GM12801 (cell line): ENCODE measurements around the gene FDXR.

ENCODE experiments used
- TF ChIP-seq, protein P1 (sequence below): IDR thresholded peaks from one replicate; pipeline ENCODE4 v1.5.1; 2011; ENCODE audit warnings: control low read depth; ENCODE audit not compliant: insufficient read length; ENCODE audit errors: extremely low read depth

Gene FDXR

DNA sequence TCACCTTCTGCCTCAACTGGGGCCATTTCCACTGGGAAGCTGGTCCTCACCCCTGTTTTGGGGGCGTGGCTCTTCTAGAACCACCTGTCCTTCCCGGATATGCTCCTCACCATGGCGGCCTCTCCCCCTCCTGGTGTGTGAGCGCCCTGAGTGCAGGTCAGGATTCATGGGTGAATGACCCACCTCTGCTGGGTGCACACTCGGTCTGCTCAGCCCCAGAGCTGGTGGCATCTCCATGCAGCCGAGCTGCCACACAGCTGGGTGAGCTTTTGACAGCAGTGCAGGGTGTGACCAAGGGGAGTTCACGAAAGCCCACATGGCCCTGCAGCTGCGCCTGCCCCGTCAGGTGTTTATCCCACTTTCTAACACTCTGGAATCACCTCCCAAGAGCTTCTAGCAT, 40.4 kb downstream of the FDXR start:
- TF ChIP-seq, protein P1, sequence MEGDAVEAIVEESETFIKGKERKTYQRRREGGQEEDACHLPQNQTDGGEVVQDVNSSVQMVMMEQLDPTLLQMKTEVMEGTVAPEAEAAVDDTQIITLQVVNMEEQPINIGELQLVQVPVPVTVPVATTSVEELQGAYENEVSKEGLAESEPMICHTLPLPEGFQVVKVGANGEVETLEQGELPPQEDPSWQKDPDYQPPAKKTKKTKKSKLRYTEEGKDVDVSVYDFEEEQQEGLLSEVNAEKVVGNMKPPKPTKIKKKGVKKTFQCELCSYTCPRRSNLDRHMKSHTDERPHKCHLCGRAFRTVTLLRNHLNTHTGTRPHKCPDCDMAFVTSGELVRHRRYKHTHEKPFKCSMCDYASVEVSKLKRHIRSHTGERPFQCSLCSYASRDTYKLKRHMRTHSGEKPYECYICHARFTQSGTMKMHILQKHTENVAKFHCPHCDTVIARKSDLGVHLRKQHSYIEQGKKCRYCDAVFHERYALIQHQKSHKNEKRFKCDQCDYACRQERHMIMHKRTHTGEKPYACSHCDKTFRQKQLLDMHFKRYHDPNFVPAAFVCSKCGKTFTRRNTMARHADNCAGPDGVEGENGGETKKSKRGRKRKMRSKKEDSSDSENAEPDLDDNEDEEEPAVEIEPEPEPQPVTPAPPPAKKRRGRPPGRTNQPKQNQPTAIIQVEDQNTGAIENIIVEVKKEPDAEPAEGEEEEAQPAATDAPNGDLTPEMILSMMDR = no peak

DNA sequence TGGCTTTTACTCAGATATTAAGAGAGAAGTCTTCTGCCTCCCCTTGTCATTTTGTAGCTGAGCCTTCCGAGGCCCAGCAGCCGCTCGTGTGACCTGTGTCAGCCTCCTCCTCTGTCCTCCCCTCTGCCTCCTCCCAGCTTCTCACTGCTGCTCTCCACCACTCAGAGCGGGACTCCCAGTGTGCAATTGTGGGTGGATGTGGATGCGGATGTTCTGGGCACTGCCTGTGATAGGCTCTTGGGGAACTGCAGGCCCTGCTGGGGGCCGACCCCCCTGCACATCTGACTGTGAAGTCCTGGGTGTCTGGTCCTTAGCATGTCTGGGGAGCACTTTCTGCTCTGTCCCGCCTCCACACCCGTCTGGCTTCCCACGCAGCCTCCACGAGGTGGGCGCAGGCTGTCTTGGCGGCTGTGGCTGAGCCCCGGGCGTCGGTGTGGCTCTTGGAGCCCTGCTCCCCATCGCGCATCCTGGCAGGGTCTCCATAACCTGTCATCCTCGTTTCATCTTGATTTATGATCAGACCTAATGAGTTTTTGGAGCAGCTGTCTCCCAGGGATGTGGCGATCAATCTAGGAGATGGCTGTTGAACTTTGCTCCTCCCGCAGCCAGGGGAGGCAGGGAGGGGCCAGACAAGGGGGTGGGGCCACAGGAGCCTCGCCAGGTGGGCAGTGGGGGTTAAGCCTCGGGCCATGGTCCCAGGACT, 41.2 kb downstream of the FDXR start:
- TF ChIP-seq, protein P1 = no peak

DNA sequence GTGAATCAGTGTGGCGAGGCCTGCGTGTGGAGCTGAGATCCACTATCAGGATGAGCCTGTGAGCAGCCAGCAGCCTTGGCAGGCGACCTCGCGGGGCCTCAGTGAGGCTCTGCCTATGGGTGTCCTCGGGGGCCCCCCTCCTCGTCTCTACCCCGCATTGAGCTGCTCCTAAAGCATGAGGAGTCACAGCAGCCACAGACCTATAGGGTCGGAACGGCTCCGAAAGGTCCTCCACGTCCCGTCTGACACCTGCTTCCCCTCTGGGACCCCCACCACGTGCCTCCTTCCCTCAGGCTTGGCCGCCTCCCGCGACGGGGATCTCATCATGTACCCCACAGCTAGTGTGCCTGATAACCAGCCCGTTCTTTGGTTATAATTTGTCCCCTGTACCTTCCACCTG, 41.9 kb downstream of the FDXR start:
- TF ChIP-seq, protein P1 = no peak

DNA sequence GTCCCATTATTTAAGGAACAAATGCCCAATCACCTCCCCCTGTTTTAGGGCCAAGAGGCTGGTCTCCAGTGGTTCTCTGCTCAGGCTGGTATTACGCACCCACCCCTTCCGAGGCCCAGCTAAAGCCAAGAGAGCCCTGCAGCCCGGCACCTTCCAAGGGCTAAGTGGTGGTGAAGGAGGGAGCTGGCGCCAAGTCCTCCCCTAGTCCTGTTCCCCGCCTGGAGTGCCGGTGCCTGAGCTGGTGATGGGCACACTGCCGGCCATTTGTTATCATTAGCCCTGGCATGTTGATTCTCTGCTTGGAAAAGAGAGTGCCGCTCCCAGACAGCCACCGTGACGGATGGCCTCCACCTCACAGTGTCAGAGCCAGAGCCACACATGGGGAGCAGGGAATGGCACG, 45.0 kb downstream of the FDXR start:
- TF ChIP-seq, protein P1 = no peak

DNA sequence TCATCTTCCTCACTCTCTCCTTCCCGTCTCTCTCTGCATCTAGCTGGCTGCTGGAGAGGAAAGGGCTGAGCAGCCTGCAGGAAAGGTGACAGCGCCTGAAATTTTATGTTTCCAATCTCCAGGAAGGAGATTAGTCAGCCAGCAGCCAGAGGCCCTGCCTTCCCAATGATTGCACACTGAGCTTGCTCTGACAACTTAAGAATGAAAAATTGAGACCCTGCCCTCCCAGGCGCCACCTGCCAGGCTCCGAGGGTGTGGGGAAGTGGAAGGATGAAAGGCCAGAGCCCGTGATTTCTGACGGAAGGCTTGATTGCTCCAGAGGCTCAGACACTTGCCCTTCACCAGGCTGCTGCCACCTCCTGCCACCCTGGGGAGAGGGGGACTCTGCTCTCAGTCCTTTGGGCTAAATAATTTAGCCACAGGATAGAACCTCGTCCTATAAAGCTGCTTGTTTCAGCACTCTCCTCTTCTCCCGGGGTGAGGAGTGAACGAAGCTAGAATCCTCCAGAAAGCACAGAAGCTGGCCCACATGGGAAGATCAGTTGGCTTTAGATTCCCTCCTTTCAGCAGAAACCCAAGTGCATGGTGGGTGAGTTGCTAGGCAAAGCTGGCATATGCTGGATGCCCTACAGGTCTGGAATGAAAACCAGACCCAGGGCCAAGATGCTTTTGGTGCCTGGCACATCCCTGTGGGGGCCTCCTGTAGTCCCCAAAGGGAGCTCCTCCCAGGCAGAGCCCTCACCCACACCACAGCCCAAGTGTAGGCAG, 46.7 kb downstream of the FDXR start:
- TF ChIP-seq, protein P1 = no peak

DNA sequence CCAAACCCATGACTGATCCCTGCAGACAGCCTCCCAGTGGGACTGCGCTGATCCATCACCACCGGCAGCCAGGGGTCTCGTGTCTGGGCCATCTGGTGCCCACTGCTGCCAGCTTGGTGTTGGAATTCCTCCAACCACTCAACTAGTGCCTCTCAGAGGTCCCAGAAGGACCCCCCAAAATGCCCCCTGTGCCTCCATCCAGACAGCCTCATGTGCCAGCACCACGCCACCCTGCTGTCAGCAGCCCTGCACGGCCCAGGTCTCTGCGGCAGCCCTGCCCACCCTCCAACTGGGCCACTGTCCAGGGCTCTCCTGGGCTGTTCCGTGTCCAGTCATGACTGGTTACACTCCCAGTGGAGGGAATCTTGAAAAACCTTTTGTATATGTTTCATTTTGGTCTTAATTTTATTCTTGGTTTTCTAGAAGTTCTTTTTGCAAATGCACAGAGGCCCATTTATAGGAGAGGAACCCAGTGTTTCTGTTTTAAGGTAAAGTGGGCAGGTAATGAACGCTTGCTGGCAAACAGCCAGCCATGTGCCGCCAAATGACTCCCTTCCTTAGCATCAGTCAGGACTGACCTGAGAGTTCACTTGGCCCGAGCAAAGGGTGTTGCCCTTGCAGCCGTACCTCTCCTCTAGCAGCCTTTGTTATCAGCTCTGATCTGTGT, 47.7 kb downstream of the FDXR start:
- TF ChIP-seq, protein P1 = no peak

DNA sequence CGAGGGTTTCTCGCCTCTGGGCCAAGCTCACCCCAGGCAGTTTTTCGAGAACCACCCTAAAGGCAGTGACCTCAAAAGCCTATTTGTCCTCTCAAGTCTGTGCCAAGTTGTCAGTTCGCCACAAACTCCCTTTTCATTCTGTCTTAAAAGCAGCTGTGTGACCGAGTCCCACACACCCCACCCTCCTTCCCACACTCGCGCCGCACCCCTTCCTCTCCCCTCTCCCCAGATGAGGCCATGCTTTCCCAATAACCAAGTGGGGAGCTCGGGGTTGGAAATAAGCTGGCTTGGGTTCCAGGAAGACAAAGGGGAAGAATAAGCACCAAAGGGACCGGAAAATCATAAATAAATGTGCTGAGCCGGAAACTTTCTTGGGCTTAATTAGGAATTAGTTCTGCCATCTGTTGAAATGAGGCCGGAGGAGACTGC, 49.8 kb downstream of the FDXR start:
- TF ChIP-seq, protein P1 = no peak
